ENCODE results near the gene SCN3A. TPM values are rescaled to one million over a fixed set of nuclear protein-coding genes. Genes with fewer than 3 reads are reported as not detected.

SCN3A gene
- total and polyA plus RNA-seq, 2 of the 4 experiments (the other 2 are of a cell fraction): 0.26 to 0.90 TPM

DNA sequence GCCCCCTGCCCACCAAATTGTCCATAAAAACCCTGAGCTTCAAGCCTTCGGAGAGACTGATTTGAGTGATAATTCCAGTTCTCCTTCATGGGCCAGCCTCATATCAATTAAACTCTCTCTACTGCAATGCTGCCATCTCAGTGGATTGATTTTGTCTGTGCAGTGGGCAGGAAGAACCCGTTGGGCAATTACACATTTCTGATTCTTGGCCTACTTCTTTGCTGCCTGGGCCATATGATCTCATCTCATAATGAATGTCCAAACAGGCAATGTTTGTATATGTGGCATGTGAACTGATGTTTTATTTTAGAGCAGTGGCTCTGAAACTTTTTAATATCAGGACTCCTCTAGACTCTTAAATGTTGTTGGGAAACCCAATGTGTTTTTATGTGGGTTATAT is 147.3 kb downstream of the SCN3A start:
- Histone ChIP-seq H3K27ac (ENCODE audit: insufficient read depth, low read length) (no peak overlapping the region), H4K91ac (ENCODE audit: insufficient read depth, low read depth, low read length) (no peak overlapping the region), H3K79me1 (ENCODE audit: low read depth in 1 of 2, low read length in 2 of 2) (no peaks in the 10 kb centered on the region), H4K20me1 (ENCODE audit: insufficient read depth, low read length) (no peaks in the 10 kb centered on the region), H2BK20ac (ENCODE audit: low read depth, low read length) (no peak overlapping the region), H3K36me3 (ENCODE audit: control insufficient read depth, insufficient read depth, low read length) (no peaks in the 10 kb centered on the region), H2BK120ac (ENCODE audit: low read depth, low read length) (no peak overlapping the region), H3K9me3 (ENCODE audit: control insufficient read depth, insufficient read depth, low read length) (no peaks in the 10 kb centered on the region), H4K5ac (ENCODE audit: low read depth, low read length) (no peak overlapping the region), H3K23ac (ENCODE audit: low read depth, low read length) (no peak overlapping the region), H4K8ac (ENCODE audit: low read depth in 2 of 2, low read length in 2 of 2) (no peak overlapping the region), H3K9ac (ENCODE audit: low read depth, low read length) (no peak overlapping the region), H2BK15ac (ENCODE audit: low read depth, low read length) (no peak overlapping the region), H2AFZ (replicated peaks; ENCODE audit: low read length, poor library complexity) (no peak overlapping the region), H3K18ac (ENCODE audit: low read depth, low read length) (no peak overlapping the region), H3K4ac (ENCODE audit: low read depth, low read length) (no peak overlapping the region), H3K14ac (replicated peaks; ENCODE audit: low read depth, low read length) (no peak overlapping the region), H2AK9ac (replicated peaks; ENCODE audit: low read depth, low read length, poor library complexity) (no peak overlapping the region), H3K4me2 (ENCODE audit: low read depth, low read length) (no peak overlapping the region), H2BK5ac (ENCODE audit: low read depth, low read length, poor library complexity, severe bottlenecking) (no peak overlapping the region), H3K4me3 (ENCODE audit: insufficient read depth, low read depth, low read length) (no peak overlapping the region), H3K4me1 (ENCODE audit: control insufficient read depth, insufficient read depth, low read length) (no peaks in the 10 kb centered on the region), H3K9me1 (ENCODE audit: insufficient read depth, low read length) (no peaks in the 10 kb centered on the region), H2AK5ac (ENCODE audit: low read depth, low read length) (no peak overlapping the region), H3K27me3 (ENCODE audit: control insufficient read depth, insufficient read depth, low read length) (no peaks in the 10 kb centered on the region), H3K56ac (ENCODE audit: extremely low read depth, insufficient read depth, low read length) (no peak overlapping the region)
- no TSS peak for BruUV-seq (replicated peaks)
- no CpG with 5 or more reads among the region's 2 CpGs for WGBS, 2 experiments (ENCODE audit: extremely low coverage in 2 of 2, insufficient read length in 1 of 2)
- dilution Hi-C loops (cut with HindIII; ENCODE audit: low sequenced_read_pairs, unreplicated experiment) (no loop called here), in situ Hi-C loops (cut with MboI; ENCODE audit: low sequenced_read_pairs) (no loop called here), intact Hi-C loops (cut with micrococcal nuclease) (no loop called here)
- ATAC-seq (ENCODE audit: low read depth): no peak
- no peak for TF ChIP-seq SMC3 (IDR thresholded peaks at IDR 0.05; ENCODE audit: low read depth, low read length)
- no peak for TF ChIP-seq CHD1 (IDR thresholded peaks at IDR 0.05; ENCODE audit: low read depth, low read length)
- TF ChIP-seq, protein P1, sequence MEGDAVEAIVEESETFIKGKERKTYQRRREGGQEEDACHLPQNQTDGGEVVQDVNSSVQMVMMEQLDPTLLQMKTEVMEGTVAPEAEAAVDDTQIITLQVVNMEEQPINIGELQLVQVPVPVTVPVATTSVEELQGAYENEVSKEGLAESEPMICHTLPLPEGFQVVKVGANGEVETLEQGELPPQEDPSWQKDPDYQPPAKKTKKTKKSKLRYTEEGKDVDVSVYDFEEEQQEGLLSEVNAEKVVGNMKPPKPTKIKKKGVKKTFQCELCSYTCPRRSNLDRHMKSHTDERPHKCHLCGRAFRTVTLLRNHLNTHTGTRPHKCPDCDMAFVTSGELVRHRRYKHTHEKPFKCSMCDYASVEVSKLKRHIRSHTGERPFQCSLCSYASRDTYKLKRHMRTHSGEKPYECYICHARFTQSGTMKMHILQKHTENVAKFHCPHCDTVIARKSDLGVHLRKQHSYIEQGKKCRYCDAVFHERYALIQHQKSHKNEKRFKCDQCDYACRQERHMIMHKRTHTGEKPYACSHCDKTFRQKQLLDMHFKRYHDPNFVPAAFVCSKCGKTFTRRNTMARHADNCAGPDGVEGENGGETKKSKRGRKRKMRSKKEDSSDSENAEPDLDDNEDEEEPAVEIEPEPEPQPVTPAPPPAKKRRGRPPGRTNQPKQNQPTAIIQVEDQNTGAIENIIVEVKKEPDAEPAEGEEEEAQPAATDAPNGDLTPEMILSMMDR (conservative IDR thresholded peaks at IDR 0.05; ENCODE audit: low read depth, low read length): no peak
- TF ChIP-seq POLR2A (IDR thresholded peaks at IDR 0.05; ENCODE audit: low read depth, low read length): no peak
- TF ChIP-seq, protein P2, sequence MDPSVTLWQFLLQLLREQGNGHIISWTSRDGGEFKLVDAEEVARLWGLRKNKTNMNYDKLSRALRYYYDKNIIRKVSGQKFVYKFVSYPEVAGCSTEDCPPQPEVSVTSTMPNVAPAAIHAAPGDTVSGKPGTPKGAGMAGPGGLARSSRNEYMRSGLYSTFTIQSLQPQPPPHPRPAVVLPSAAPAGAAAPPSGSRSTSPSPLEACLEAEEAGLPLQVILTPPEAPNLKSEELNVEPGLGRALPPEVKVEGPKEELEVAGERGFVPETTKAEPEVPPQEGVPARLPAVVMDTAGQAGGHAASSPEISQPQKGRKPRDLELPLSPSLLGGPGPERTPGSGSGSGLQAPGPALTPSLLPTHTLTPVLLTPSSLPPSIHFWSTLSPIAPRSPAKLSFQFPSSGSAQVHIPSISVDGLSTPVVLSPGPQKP (IDR thresholded peaks at IDR 0.05; ENCODE audit: borderline replicate concordance, low read depth, low read length): no peak
- TF ChIP-seq MAZ (IDR thresholded peaks at IDR 0.05; ENCODE audit: borderline replicate concordance, low read depth, low read length): no peak
- TF ChIP-seq RAD21 (IDR thresholded peaks at IDR 0.05; ENCODE audit: low read length): no peak
- TF ChIP-seq FOS (IDR thresholded peaks at IDR 0.05; ENCODE audit: low read depth, low read length): no peak
- TF ChIP-seq, protein P3, sequence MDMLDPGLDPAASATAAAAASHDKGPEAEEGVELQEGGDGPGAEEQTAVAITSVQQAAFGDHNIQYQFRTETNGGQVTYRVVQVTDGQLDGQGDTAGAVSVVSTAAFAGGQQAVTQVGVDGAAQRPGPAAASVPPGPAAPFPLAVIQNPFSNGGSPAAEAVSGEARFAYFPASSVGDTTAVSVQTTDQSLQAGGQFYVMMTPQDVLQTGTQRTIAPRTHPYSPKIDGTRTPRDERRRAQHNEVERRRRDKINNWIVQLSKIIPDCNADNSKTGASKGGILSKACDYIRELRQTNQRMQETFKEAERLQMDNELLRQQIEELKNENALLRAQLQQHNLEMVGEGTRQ (IDR thresholded peaks at IDR 0.05; ENCODE audit: low read depth, low read length): no peak
- TF ChIP-seq MXI1 (IDR thresholded peaks at IDR 0.05; ENCODE audit: borderline replicate concordance, low read depth, low read length): no peak
- no peak for TF ChIP-seq RFX5 (IDR thresholded peaks at IDR 0.05; ENCODE audit: low read depth, low read length)
- CTCF ChIA-PET: no interaction called here
- no peak for DNase-seq
- POLR2A ChIA-PET (ENCODE audit: unreplicated experiment): no interaction called here

Data from IMR-90 (cell line).